Tibial artery (tissue), 4 donors: Measurements from ENCODE around the gene DPH2.

Experiments used
- DNase-seq, 2 donors: peaks; one replicate each; pipeline ENCODE4 v3.0.0-alpha.2; 2019
- H3K27ac ChIP-seq, 2 donors: fragments of 200-600 bp; sonication (generic) in 1 of 2; 1 replicate in 1 of 2; 2 replicates in 1 of 2; pipeline ENCODE4 v1.5.1; 2018 to 2019; ENCODE audit warnings: mild to moderate bottlenecking in 1 of 2
- H3K27me3 ChIP-seq, 2 donors: fragments of 200-600 bp; sonication (generic) in 1 of 2; one replicate each; pipeline versions ENCODE4 v1.5.1 to v1.6.0; 2016 to 2019
- H3K36me3 ChIP-seq, 3 donors: fragments of 200-600 bp; sonication (generic) in 2 of 3; one replicate each; pipeline ENCODE4 v1.5.1; 2016 to 2019; ENCODE audit warnings: mild to moderate bottlenecking in 2 of 3
- H3K4me1 ChIP-seq, 4 donors: fragments of 200-600 bp; sonication (generic) in 2 of 4; 1 replicate in 3 of 4; 2 replicates in 1 of 4; pipeline ENCODE4 v1.5.1; 2016 to 2019
- H3K4me3 ChIP-seq, 2 donors: fragments of 200-600 bp; sonication (generic) in 1 of 2; 1 replicate in 1 of 2; 2 replicates in 1 of 2; pipeline ENCODE4 v1.5.1; 2018 to 2019; ENCODE audit warnings: mild to moderate bottlenecking in 2 of 2
- H3K9me3 ChIP-seq, 3 donors: fragments of 200-600 bp; sonication (generic) in 1 of 3; one replicate each; pipeline ENCODE4 v1.5.1; 2016 to 2019
- intact Hi-C: fragments of 100-400 bp; cut with DNase I; formaldehyde crosslinking; loops from one replicate; pipeline ENCODE4 v1.15.0; 2023; ENCODE audit warnings: low total_unique reads
- TF ChIP-seq, protein P1 (sequence below), 2 experiments: fragments of 200-600 bp in 1 of 2; fragments of 450-650 bp in 1 of 2; IDR thresholded peaks; one replicate each; pipeline ENCODE4 v1.5.1; 2017 to 2019; ENCODE audit warnings: antibody characterized with exemption in 2 of 2, mild to moderate bottlenecking in 1 of 2, moderate library complexity in 1 of 2

The DPH2 gene

DNA sequence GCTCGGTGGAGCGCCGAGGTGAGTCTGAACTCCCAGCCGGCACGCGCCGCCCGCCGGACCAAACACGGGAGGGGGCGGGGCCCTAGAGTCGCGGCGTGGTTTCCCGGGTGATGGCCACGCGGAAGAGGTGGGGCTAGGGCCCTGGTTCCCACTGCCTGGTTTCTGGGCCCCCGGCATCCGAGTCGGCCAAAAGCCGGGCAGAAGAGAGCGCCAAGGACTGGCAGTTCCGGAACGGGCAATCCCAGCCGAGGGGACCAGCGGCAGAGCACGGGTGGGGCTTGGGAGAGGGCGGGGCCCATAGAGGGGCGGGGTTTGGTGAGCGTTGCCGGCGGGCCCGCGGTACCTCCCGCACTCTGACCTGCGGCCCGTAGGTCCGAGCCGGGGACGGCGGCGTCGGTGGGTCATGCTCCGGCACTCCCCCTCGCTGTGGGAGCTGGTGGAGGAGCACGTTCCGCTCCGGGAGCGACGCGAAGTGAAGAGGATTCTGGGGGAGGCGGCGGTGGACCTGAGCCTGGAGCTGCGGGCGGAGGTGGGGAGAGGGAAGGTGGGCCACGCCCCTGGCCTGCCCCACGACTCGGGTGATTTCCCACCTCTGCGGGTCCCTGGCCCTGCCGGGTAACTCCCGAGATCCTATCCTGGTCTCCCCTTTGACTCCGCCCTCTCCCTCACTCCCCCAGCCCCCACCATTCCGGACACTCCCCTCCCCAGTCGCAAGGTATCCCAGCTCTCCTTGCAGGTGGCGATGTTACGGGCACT, 21.8 kb downstream of the DPH2 start, which contains the start of gene CCDC24:
TSS of gene CCDC24 (plus strand) at position 124 of the 756 bp plus-strand sequence. CDS start at position 404, 280 bp downstream.
- Histone ChIP-seq H3K4me3 (peak within 1 kb of the TSS; percentile 64 to 66), H3K4me1 (peaks cover 7 to 22% (median 13%) of the 10 kb centered on the region in 4 donors), H3K36me3 (no peaks in the 10 kb centered on the region), H3K27ac (peak within 1 kb of the TSS; percentile 69 to 79), H3K27me3 (no peaks in the 10 kb centered on the region), H3K9me3 (no peaks in the 10 kb centered on the region)
- peak; percentile 86 to 95 for DNase-seq
- TF ChIP-seq, protein P1, sequence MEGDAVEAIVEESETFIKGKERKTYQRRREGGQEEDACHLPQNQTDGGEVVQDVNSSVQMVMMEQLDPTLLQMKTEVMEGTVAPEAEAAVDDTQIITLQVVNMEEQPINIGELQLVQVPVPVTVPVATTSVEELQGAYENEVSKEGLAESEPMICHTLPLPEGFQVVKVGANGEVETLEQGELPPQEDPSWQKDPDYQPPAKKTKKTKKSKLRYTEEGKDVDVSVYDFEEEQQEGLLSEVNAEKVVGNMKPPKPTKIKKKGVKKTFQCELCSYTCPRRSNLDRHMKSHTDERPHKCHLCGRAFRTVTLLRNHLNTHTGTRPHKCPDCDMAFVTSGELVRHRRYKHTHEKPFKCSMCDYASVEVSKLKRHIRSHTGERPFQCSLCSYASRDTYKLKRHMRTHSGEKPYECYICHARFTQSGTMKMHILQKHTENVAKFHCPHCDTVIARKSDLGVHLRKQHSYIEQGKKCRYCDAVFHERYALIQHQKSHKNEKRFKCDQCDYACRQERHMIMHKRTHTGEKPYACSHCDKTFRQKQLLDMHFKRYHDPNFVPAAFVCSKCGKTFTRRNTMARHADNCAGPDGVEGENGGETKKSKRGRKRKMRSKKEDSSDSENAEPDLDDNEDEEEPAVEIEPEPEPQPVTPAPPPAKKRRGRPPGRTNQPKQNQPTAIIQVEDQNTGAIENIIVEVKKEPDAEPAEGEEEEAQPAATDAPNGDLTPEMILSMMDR (IDR thresholded peaks at IDR 0.05) = no peak
- intact Hi-C loops = no loop called here

DNA sequence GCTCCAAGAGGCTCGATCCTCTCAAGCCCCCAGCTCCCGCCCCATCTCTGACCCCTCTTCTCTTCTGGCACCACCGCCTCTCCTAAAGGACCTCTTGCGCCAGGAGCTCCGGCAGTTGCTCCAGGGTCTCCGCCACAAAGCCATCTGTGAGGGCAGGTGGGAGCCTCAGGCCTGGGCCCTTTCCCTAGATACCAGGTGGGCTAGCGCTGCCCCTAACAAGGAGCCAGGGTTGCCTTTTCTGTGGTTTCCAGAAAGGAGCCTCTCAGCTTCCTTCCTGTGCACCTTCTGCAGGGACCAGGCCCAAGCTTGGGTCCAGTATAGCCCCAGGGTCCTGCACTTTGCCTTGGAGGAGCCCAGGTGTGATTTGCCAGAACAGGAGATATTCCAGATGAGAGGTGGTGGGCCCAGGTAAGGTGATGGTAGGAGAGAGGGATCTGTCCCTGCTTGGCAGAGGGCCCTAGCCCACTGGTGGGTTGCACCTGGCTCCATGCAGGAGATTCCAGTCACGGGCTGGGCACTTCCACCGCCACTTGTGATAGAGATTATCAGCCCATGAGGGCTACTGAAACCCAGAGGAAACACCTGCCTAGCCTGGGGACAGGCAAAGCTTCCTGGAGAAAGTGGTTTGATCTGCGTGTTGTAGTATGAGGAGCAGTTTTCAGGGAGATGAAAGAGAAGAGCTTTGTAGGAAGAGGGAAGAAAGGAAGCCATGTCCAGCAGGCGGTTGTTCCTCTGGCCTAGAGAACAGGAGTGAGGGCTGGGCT, 22.6 kb downstream of the DPH2 start:
- Histone ChIP-seq H3K36me3 (no peaks in the 10 kb centered on the region), H3K9me3 (no peaks in the 10 kb centered on the region), H3K27me3 (no peaks in the 10 kb centered on the region), H3K4me3 (peak overlapping the region; percentile 64 to 66), H3K27ac (peak overlapping the region; percentile 69 to 79), H3K4me1 (peaks cover 7 to 23% (median 13%) of the 10 kb centered on the region in 4 donors)
- intact Hi-C loops = no loop called here
- DNase-seq = no peak
- TF ChIP-seq, protein P1 (IDR thresholded peaks at IDR 0.05) = no peak

DNA sequence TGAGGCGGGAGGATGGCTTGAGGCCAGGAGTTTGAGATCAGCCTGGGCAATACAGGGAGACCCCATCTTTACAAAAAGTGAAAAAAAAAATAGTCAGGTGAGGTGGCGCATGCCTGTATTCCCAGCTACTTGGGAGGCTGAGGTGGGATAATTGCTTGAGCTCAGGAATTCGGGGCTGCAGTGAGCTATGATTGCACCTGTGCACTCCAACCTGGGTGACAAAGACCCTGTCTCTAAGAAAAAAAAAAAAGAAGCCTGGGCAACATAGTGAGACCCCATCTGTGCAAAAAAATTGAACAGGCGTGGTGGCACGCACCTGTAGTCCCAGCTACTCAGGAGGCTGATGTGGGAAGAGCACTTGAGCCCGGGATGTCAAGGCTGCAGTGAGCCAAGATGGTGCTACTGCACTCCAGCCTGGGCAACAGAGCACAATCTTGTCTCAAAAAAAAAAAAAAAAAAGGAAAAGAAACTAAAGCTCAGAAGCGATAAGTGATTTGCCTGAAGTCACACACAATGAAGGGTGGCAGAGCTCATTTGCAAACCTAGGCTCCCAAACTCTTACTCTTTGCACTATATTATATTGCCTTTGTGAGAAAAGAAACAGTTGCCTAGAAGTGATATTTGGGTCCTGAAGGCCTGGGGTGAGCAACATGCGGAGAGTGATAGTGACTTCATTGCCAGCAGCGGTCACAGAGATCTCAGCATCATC, 23.6 kb downstream of the DPH2 start:
- H3K9me3 ChIP-seq = no peaks in the 10 kb centered on the region
- TF ChIP-seq, protein P1 (IDR thresholded peaks at IDR 0.05) = no peak
- no peak for DNase-seq
- H3K36me3 ChIP-seq = peaks cover 0 to 1% (median 0%) of the 10 kb centered on the region in 3 donors
- no peak overlapping the region for H3K4me3 ChIP-seq
- H3K27me3 ChIP-seq = no peaks in the 10 kb centered on the region
- intact Hi-C loops = no loop called here
- H3K4me1 ChIP-seq = peaks cover 7 to 23% (median 13%) of the 10 kb centered on the region in 4 donors
- no peak overlapping the region for H3K27ac ChIP-seq

DNA sequence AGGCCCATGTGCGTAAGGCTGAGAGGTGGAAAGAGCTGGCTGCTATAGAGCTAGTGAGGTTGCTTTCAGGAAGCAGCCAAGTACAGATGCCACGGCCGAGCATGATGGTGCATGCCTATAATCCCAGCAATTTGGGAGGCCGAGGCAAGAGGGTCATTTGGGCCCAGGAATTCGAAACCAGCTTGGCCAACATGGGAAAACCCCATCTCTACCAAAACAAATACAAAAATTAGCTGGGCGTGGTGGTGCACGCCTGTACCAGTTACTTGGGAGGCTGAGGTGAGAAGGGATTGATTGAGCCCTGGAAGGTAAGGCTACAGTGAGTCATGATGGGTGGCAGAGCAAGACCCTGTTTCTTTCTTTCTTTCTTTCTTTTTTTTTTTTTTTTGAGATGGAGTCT, 24.3 kb downstream of the DPH2 start:
- peaks cover 7 to 23% (median 13%) of the 10 kb centered on the region in 4 donors for H3K4me1 ChIP-seq
- no peaks in the 10 kb centered on the region for H3K9me3 ChIP-seq
- H3K4me3 ChIP-seq = no peak overlapping the region
- no peak overlapping the region for H3K27ac ChIP-seq
- intact Hi-C loops = no loop called here
- TF ChIP-seq, protein P1 (IDR thresholded peaks at IDR 0.05) = no peak
- H3K36me3 ChIP-seq = peaks cover 0 to 6% (median 0%) of the 10 kb centered on the region in 3 donors
- no peak for DNase-seq
- H3K27me3 ChIP-seq = no peaks in the 10 kb centered on the region
